Type B pancreatic cell (in vitro differentiated cells): ENCODE measurements around the gene PIK3R3. TPM values are rescaled to one million over a fixed set of nuclear protein-coding genes. Genes with fewer than 3 reads are reported as not detected.

Source experiments
- DNase-seq: peaks from one replicate; pipeline ENCODE4 v3.0.0; 2021; ENCODE audit warnings: mixed read lengths; ENCODE audit not compliant: unreplicated experiment; ENCODE audit errors: extremely low spot score
- H3K27ac Mint-ChIP-seq: 2 replicates; pipeline ENCODE4 v1.8.0; 2021; ENCODE audit warnings: mild to moderate bottlenecking, mixed read lengths
- H3K27me3 Mint-ChIP-seq: 2 replicates; pipeline ENCODE4 v1.8.0; 2021; ENCODE audit warnings: mixed read lengths
- H3K36me3 Mint-ChIP-seq: 2 replicates; pipeline ENCODE4 v1.8.0; 2021; ENCODE audit warnings: mixed read lengths
- H3K4me1 Mint-ChIP-seq: one replicate; pipeline ENCODE4 v1.8.0; 2021; ENCODE audit warnings: mixed read lengths; ENCODE audit not compliant: unreplicated experiment
- H3K4me3 Mint-ChIP-seq: 2 replicates; pipeline ENCODE4 v1.8.0; 2021; ENCODE audit warnings: mild to moderate bottlenecking, mixed read lengths
- H3K9me3 Mint-ChIP-seq: 2 replicates; pipeline ENCODE4 v1.8.0; 2021; ENCODE audit warnings: mixed read lengths
- total RNA-seq: library from RNA; stranded (reverse); gene quantifications from 2 replicates; pipeline ENCODE4 v1.2.1, GENCODE V29; 2021; ENCODE audit warnings: low replicate concordance
- TF ChIP-seq, protein P1 (sequence below): fragments of 200-600 bp; sonication (generic); conservative IDR thresholded peaks from 2 replicates; pipeline ENCODE4 v1.5.0; 2021; ENCODE audit warnings: antibody characterized with exemption, mild to moderate bottlenecking

PIK3R3 gene
- total RNA-seq, 1 donor from 2014 or later: 47.5 TPM

DNA sequence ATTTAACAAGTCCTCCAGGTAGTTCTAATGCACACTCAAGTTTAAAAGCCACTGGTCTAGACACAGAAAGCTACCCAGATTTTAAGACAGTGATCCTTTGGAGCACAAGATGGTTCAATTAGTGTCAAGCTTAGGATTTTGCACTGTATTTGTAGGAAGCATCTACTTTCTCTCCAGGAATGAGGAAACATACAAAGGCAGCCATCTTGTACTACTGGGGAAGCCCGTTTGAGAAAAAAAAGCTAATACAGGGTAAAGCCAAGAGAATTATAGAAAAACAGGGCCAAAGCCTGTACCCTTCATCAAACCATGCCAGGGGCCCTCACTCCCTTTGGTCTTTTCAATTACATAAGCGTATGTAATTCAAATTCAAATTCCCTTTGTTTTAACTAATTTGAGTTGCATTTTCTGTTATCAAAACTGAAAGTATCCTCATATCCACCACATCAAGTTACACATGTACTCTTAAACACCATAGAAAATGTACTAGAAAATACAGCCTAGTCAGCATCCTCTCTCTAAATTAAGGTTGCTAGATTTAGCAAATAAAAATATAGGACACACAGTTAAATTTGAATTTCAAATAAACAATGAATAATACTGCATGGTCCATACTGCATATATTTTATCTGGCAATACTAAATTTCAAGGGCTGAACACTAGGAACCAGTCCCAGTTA is 17.4 kb downstream of the PIK3R3 start:
- no peak for DNase-seq
- Mint-ChIP-seq H3K4me3 (no peak overlapping the region), H3K27me3 (no peaks in the 10 kb centered on the region), H3K36me3 (peaks cover 3% of the 10 kb centered on the region), H3K4me1 (peaks cover 16% of the 10 kb centered on the region), H3K9me3 (no peaks in the 10 kb centered on the region), H3K27ac (no peak overlapping the region)
- TF ChIP-seq, protein P1, sequence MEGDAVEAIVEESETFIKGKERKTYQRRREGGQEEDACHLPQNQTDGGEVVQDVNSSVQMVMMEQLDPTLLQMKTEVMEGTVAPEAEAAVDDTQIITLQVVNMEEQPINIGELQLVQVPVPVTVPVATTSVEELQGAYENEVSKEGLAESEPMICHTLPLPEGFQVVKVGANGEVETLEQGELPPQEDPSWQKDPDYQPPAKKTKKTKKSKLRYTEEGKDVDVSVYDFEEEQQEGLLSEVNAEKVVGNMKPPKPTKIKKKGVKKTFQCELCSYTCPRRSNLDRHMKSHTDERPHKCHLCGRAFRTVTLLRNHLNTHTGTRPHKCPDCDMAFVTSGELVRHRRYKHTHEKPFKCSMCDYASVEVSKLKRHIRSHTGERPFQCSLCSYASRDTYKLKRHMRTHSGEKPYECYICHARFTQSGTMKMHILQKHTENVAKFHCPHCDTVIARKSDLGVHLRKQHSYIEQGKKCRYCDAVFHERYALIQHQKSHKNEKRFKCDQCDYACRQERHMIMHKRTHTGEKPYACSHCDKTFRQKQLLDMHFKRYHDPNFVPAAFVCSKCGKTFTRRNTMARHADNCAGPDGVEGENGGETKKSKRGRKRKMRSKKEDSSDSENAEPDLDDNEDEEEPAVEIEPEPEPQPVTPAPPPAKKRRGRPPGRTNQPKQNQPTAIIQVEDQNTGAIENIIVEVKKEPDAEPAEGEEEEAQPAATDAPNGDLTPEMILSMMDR: no peak

DNA sequence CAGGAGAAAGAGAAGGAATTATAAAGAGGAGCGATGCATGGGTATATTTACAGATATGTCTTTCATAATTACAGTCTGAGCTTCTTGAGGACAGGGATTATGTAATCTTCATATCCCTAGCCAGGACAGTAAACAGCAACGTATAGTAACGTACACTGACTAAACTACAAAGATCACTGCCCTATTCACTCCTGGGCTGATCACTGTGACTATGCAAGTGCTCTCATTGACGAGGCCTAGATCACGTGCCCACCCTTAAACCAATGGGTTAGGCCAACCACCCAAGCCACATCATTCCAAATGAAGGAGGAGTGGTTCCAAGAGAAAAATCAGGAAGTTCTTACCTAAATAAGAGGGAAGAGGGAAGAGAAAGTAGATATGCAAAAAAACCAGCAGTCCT is 18.5 kb downstream of the PIK3R3 start:
- DNase-seq: no peak
- H3K27ac Mint-ChIP-seq: no peak overlapping the region
- TF ChIP-seq, protein P1: no peak
- no peak overlapping the region for H3K4me3 Mint-ChIP-seq
- H3K27me3 Mint-ChIP-seq: no peaks in the 10 kb centered on the region
- H3K36me3 Mint-ChIP-seq: peaks cover 8% of the 10 kb centered on the region
- no peaks in the 10 kb centered on the region for H3K9me3 Mint-ChIP-seq
- H3K4me1 Mint-ChIP-seq: peaks cover 21% of the 10 kb centered on the region

DNA sequence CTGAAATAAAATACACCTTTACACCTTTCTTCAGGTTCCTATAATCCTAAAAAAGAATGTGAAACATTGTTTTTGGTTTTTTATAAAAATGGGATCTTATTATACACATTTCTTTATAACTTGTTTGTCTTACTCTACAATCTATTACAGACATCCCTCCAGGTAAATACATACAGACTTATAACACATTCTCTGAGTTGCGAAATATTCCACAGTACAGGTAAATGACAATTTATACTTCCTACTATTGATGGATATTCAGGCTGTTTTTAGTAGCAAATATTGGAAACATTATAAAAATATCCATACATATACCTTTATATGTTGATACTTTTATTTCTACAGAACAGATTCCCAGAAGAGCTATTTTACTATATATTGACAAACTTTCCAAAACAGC is 20.3 kb downstream of the PIK3R3 start:
- no peak overlapping the region for H3K4me3 Mint-ChIP-seq
- peaks cover 19% of the 10 kb centered on the region for H3K4me1 Mint-ChIP-seq
- TF ChIP-seq, protein P1: no peak
- H3K9me3 Mint-ChIP-seq: no peaks in the 10 kb centered on the region
- DNase-seq: no peak
- H3K36me3 Mint-ChIP-seq: peaks cover 13% of the 10 kb centered on the region
- no peak overlapping the region for H3K27ac Mint-ChIP-seq
- no peaks in the 10 kb centered on the region for H3K27me3 Mint-ChIP-seq

DNA sequence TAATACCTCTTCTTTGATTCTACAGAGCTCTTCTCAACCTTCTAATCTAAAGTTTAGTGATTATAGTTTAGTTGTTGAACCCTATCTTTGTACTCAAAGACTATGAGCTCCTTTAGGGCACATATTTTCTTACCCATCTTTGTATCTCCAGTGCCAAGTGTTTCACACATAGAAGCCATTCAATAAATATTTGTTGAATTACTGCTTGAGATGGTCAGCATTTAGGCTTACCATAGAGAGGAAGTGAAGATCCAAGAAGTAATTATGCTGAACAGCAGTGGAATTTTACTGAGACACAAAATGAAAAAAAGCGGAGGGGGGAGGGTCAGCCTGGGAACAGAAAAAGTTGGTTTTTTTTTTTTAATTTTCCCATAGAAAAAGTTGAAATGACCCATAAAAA is 21.9 kb downstream of the PIK3R3 start:
- no peak for DNase-seq
- TF ChIP-seq, protein P1: no peak
- Mint-ChIP-seq H3K36me3 (peaks cover 11% of the 10 kb centered on the region), H3K4me3 (no peak overlapping the region), H3K9me3 (no peaks in the 10 kb centered on the region), H3K27me3 (no peaks in the 10 kb centered on the region), H3K4me1 (peaks cover 19% of the 10 kb centered on the region), H3K27ac (no peak overlapping the region)

DNA sequence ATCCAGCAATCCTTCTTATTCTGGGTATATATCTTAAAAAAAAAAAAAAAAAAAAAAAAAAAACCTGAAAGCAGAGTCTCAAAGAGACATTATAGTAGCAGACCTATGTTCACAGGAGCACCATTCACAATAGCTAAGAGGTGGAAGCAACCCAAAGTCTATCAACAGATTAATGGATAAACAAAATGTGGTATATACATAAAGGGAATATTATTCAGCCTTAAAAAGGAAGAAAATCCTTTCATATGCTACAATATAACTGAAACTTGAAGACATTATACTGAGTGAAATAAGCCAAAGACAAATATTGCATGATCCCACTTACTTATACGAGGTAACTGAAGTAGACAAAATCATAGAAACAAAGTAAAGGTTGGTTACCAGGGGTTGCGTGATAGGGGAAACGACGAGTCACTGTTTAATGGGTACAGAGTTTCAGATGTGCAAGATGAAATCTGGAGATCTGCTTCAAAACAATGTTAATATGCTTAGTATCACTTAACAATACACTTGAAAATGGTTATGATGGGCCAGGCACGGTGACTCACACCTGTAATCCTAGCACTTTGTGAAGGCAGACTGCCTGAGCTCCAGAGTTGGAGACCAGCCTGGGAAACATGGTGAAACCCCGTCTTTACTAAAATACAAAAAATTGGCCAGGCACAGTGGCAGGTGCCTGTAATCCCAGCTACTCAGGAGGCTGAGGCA is 29.5 kb downstream of the PIK3R3 start:
- TF ChIP-seq, protein P1: no peak
- Mint-ChIP-seq H3K4me1 (peaks cover 2% of the 10 kb centered on the region), H3K27me3 (no peaks in the 10 kb centered on the region), H3K27ac (no peak overlapping the region), H3K4me3 (no peak overlapping the region), H3K9me3 (no peaks in the 10 kb centered on the region), H3K36me3 (peaks cover 33% of the 10 kb centered on the region)
- DNase-seq: no peak
